ENCODE measurements around the gene ACOX1. TPM values are rescaled to one million over a fixed set of nuclear protein-coding genes. Genes with fewer than 3 reads are reported as not detected.

The ACOX1 gene
- total RNA-seq, 2 experiments from 2014 or later: 14.5 to 17.9 TPM

DNA sequence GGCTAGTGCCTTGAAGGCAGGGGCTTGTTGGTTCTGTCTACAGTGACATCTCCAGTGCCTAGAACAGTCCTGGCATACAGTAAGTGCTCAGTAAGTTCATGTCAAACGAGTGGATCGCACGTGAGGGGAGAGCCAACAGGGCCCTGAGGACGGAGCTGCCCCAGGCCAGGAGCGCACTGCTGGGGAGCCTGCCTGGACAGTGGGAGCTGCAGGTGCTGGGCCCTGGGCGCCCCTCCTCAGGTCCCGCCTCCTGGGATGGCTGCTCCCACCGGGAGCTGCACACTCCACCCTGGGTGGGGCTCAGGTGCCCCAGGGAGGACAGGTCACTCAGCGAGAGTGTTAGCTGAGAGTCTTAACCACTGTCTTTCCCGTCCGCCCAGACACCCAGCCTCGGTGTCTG is 46.3 kb upstream of the ACOX1 start:
- no peaks in the 10 kb centered on the region for H3K27me3 Mint-ChIP-seq
- H3K9me3 Mint-ChIP-seq: no peaks in the 10 kb centered on the region
- peaks cover 16% of the 10 kb centered on the region for H3K4me1 Mint-ChIP-seq (ENCODE audit: low read depth)
- no peak overlapping the region for H3K4me3 ChIP-seq (ENCODE audit: low read length)
- H3K4me3 Mint-ChIP-seq: no peak overlapping the region
- ATAC-seq (ENCODE audit: poor library complexity): no peak
- no peaks in the 10 kb centered on the region for H3K36me3 ChIP-seq (ENCODE audit: insufficient read depth, low read length)
- TF ChIP-seq, protein P1, sequence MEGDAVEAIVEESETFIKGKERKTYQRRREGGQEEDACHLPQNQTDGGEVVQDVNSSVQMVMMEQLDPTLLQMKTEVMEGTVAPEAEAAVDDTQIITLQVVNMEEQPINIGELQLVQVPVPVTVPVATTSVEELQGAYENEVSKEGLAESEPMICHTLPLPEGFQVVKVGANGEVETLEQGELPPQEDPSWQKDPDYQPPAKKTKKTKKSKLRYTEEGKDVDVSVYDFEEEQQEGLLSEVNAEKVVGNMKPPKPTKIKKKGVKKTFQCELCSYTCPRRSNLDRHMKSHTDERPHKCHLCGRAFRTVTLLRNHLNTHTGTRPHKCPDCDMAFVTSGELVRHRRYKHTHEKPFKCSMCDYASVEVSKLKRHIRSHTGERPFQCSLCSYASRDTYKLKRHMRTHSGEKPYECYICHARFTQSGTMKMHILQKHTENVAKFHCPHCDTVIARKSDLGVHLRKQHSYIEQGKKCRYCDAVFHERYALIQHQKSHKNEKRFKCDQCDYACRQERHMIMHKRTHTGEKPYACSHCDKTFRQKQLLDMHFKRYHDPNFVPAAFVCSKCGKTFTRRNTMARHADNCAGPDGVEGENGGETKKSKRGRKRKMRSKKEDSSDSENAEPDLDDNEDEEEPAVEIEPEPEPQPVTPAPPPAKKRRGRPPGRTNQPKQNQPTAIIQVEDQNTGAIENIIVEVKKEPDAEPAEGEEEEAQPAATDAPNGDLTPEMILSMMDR (IDR thresholded peaks at IDR 0.05): no peak
- H3K27ac Mint-ChIP-seq: no peak overlapping the region
- intact Hi-C loops (cut with DNase I, micrococcal nuclease): no loop called here
- POLR2A ChIA-PET: no interaction called here
- DNase-seq: no peak
- CTCF ChIA-PET: no interaction called here
- H3K27me3 ChIP-seq (ENCODE audit: control insufficient read depth in 1 of 2, insufficient read depth in 2 of 2, low read length in 2 of 2): no peaks in the 10 kb centered on the region
- no peak overlapping the region for H3K27ac ChIP-seq (ENCODE audit: low read depth in 1 of 2, low read length in 2 of 2)
- no peaks in the 10 kb centered on the region for H3K36me3 Mint-ChIP-seq (ENCODE audit: low read depth)
- peaks cover 20% of the 10 kb centered on the region for H3K4me1 ChIP-seq (ENCODE audit: insufficient read depth, low read length)
- no peaks in the 10 kb centered on the region for H3K9me3 ChIP-seq (ENCODE audit: control insufficient read depth in 1 of 2, insufficient read depth in 1 of 2, low read length in 2 of 2)

- Mint-ChIP-seq H3K9me3 (no peaks in the 10 kb centered on the region), H3K36me3 (ENCODE audit: low read depth) (no peaks in the 10 kb centered on the region), H3K4me3 (no peak overlapping the region), H3K27ac (no peak overlapping the region), H3K4me1 (ENCODE audit: low read depth) (peaks cover 8% of the 10 kb centered on the region), H3K27me3 (no peaks in the 10 kb centered on the region)
- H3K4me1 ChIP-seq (ENCODE audit: insufficient read depth, low read length): peaks cover 11% of the 10 kb centered on the region
- DNase-seq: no peak
- intact Hi-C loops (cut with DNase I, micrococcal nuclease): no loop called here
- no peak overlapping the region for H3K27ac ChIP-seq (ENCODE audit: low read depth in 1 of 2, low read length in 2 of 2)
- no peaks in the 10 kb centered on the region for H3K36me3 ChIP-seq (ENCODE audit: insufficient read depth, low read length)
- no peaks in the 10 kb centered on the region for H3K27me3 ChIP-seq (ENCODE audit: control insufficient read depth in 1 of 2, insufficient read depth in 2 of 2, low read length in 2 of 2)
- no peaks in the 10 kb centered on the region for H3K9me3 ChIP-seq (ENCODE audit: control insufficient read depth in 1 of 2, insufficient read depth in 1 of 2, low read length in 2 of 2)
- POLR2A ChIA-PET: no interaction called here
- no peak for ATAC-seq (ENCODE audit: poor library complexity)
- TF ChIP-seq, protein P1 (IDR thresholded peaks at IDR 0.05): no peak
- CTCF ChIA-PET: no interaction called here
- no peak overlapping the region for H3K4me3 ChIP-seq (ENCODE audit: low read length)
Observed at GRCh38 chr17:76024353-76024752, 45.4 kb upstream of the ACOX1 start.

GRCh38 chr17:76023900-76024237 is 44.9 kb upstream of the ACOX1 start:
- Histone ChIP-seq H3K27ac (ENCODE audit: low read depth in 1 of 2, low read length in 2 of 2) (no peak overlapping the region), H3K36me3 (ENCODE audit: insufficient read depth, low read length) (no peaks in the 10 kb centered on the region), H3K9me3 (ENCODE audit: control insufficient read depth in 1 of 2, insufficient read depth in 1 of 2, low read length in 2 of 2) (no peaks in the 10 kb centered on the region), H3K4me1 (ENCODE audit: insufficient read depth, low read length) (peaks cover 6% of the 10 kb centered on the region), H3K4me3 (ENCODE audit: low read length) (no peak overlapping the region), H3K27me3 (ENCODE audit: control insufficient read depth in 1 of 2, insufficient read depth in 2 of 2, low read length in 2 of 2) (no peaks in the 10 kb centered on the region)
- ChIA-PET POLR2A (no interaction called here), CTCF (no interaction called here)
- H3K4me3 Mint-ChIP-seq: no peak overlapping the region
- no peak overlapping the region for H3K27ac Mint-ChIP-seq
- ATAC-seq (ENCODE audit: poor library complexity): no peak
- H3K36me3 Mint-ChIP-seq (ENCODE audit: low read depth): no peaks in the 10 kb centered on the region
- peaks cover 4% of the 10 kb centered on the region for H3K4me1 Mint-ChIP-seq (ENCODE audit: low read depth)
- no peaks in the 10 kb centered on the region for H3K27me3 Mint-ChIP-seq
- intact Hi-C loops (cut with DNase I, micrococcal nuclease): no loop called here
- no peaks in the 10 kb centered on the region for H3K9me3 Mint-ChIP-seq
- no peak for DNase-seq
- TF ChIP-seq, protein P1 (IDR thresholded peaks at IDR 0.05): no peak

Measured in CD4-positive, alpha-beta T cell (primary cell).